ENCODE data around the gene PSMC4. TPM values are rescaled to one million over a fixed set of nuclear protein-coding genes. Genes with fewer than 3 reads are reported as not detected.
A peak's percentile ranks its signal among the peaks of the same experiment; 100 is the strongest.
"Not testable (repeated sequence)": the region's sequence is repeated elsewhere in the genome, so short reads cannot be mapped to it uniquely, and the experiment has no call there.

The PSMC4 gene
- total RNA-seq, 1 donor from 2014 or later = 49.3 TPM

- intact Hi-C loops (cut with DNase I) = no loop called here
- ATAC-seq (peak; percentile 73), DNase-seq (ENCODE audit: low spot score) (no peak)
Measured at GRCh38 chr19:39941615-39942365, 29.2 kb upstream of the PSMC4 start.

DNA sequence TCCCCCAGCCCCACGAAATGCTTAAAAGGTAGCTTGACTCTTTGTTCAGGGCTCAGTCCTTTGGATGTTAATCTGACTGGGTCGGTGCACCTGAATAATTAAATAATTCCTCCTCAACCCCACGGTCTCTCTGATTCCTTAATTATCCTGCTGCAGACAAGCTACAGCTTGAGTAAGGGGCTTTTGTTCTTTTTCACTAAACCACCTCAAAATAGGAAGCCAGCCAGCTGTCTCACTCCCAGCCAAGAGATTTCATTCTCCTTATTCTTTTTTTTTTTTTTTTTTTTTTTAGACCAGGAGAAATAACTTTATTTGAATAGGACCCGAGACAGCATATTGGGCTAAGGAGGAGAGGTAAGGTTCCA, 28.6 kb upstream of the PSMC4 start:
- ATAC-seq (no peak), DNase-seq (ENCODE audit: low spot score) (no peak)

GRCh38 chr19:39943586-39943985, 27.4 kb upstream of the PSMC4 start:
- intact Hi-C loops (cut with DNase I) = no loop called here
- ATAC-seq = no peak
- no peak for DNase-seq (ENCODE audit: low spot score)

More for the DNA sequence above, 28.6 kb upstream of the PSMC4 start:
- intact Hi-C loops (cut with DNase I) = no loop called here

- no peak for ATAC-seq
- intact Hi-C loops (cut with DNase I) = no loop called here
- no peak for DNase-seq (ENCODE audit: low spot score)
Measured at GRCh38 chr19:39946532-39946931, 24.4 kb upstream of the PSMC4 start.

GRCh38 chr19:39949026-39949747, 21.8 kb upstream of the PSMC4 start:
- intact Hi-C loops (cut with DNase I) = no loop called here
- no peak for DNase-seq (ENCODE audit: low spot score)
- ATAC-seq = no peak

GRCh38 chr19:39951065-39951650, 19.8 kb upstream of the PSMC4 start:
- DNase-seq (ENCODE audit: low spot score) (no peak), ATAC-seq (no peak)
- intact Hi-C loops (cut with DNase I) = no loop called here

GRCh38 chr19:39951686-39952085, 19.3 kb upstream of the PSMC4 start:
- intact Hi-C loops (cut with DNase I) = no loop called here
- DNase-seq (ENCODE audit: low spot score) (no peak), ATAC-seq (no peak)

DNA sequence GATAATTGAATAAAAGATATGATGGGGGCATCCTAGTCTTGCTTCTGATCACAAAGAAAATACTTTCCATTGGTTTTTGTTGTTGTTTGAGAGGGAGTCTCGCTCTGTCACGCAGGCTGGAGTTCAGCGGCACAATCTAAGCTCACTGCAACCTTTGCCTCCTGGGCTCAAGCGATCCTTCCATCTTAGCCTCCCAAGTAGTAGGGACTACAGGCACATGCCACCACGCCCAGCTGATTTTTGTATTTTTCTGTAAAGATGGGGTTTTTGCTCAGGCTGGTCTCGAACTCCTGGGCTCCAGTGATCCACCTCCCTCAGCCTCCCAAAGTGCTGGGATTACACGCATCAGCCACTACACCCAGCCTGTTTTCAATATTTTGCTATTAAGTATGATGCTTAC, 17.1 kb upstream of the PSMC4 start:
- ATAC-seq (no peak), DNase-seq (ENCODE audit: low spot score) (no peak)
- intact Hi-C loops (cut with DNase I) = no loop called here

GRCh38 chr19:39957886-39958285, 13.1 kb upstream of the PSMC4 start:
- ATAC-seq; intact Hi-C loops (cut with DNase I); DNase-seq (ENCODE audit: low spot score): not testable (repeated sequence)

DNA sequence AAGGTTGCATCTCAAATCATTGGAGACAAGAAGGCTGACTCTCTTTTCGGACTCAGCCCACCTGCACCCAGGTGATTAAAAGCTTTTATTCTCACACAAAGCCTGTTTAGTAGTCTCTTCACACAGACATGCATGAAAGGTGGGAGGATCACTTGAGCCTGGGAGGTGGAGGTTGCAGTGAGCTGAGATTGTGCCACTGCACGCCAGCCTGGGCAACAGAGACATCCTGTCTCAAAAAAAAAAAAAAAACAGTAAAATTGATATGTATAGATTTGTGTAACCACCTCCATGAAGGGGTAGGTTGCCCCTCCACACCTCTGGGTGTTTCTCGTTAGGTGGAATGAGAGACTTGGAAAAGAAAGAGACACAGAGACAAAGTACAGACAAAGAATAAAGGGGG, 12.0 kb upstream of the PSMC4 start:
- DNase-seq (ENCODE audit: low spot score); intact Hi-C loops (cut with DNase I); ATAC-seq: not testable (repeated sequence)

DNA sequence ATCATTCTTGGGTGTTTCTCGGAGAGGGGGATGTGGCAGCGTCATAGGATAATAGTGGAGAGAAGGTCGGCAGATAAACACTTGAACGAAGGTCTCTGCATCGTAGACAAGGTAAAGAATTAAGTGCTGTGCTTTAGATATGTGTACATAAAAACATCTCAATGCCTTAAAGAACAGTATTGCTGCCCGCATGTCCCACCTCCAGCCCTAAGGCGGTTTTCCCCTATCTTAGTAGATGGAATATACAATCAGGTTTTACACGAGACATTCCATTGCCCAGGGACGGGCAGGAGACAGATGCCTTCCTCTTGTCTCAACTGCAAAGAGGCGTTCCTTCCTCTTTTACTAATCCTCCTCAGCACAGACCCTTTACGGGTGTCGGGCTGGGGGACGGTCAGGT, 11.6 kb upstream of the PSMC4 start:
- ATAC-seq; DNase-seq (ENCODE audit: low spot score); intact Hi-C loops (cut with DNase I): not testable (repeated sequence)

DNA sequence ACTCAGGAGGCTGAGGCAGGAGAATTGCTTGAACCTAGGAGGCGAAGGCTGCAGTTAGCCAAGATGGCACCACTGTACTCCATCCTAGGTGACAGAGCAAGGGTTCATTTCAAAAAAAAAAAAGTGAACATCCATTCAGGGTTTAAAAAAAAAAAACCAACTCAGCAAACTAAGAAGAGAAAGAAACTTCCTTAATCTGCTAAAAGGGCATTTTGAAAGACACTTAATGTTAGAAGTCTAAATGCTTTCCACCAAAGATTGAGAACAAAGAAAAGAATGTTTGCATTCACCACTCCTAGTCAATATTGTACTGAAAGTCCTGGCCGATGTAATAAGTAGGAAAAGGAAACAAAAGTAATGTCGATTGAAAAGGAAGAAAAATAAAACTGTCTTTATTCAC, 7.1 kb upstream of the PSMC4 start:
- intact Hi-C loops (cut with DNase I) = no loop called here
- no peak for DNase-seq (ENCODE audit: low spot score)
- no peak for ATAC-seq

DNA sequence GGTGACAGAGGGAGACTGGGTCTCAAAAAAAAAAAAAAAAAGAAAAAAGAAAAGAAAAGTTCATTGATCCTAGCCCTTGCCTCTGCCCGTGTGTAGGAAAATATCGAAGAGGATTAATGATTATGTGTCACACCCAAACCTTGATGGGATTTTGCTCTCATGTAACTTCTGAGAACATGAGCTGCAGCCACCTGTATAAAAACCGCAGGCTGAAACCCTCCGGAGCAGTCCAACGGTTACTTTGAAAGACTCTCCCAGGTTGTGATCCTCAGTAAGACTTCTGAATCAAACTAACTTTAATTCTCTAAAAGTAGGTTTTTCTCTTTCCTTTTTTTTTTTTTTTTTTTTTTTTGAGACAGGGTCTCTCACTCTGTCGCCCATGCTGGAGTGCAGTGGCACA, 4.3 kb upstream of the PSMC4 start:
- intact Hi-C loops (cut with DNase I) = no loop called here
- no peak for DNase-seq (ENCODE audit: low spot score)
- no peak for ATAC-seq

GRCh38 chr19:39967561-39967960, 3.4 kb upstream of the PSMC4 start:
- intact Hi-C loops (cut with DNase I) = no loop called here
- DNase-seq (ENCODE audit: low spot score) (no peak), ATAC-seq (no peak)

GRCh38 chr19:39968789-39969188, 2.2 kb upstream of the PSMC4 start:
- no peak for ATAC-seq
- no peak for DNase-seq (ENCODE audit: low spot score)
- intact Hi-C loops (cut with DNase I) = no loop called here

DNA sequence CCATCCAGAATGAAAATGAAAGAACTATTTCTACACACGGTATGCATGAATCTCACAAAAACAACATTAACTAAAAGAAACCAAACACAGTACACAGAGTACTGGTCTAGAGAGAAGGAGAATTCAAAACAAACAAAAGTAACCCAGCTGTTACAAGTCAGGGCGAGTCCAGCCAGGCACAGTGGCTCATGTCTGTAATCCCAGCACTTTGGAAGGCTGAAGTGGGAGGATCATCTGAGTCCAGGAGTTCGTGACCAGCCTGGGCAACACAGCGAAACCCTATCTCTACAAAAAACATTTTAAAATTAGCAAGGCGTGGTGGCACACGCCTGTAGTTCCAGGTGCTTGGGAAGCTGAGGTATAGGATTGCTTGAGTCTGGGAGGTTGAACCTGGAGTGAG, 1.7 kb upstream of the PSMC4 start:
- DNase-seq (ENCODE audit: low spot score) (no peak), ATAC-seq (no peak)
- intact Hi-C loops (cut with DNase I) = no loop called here

DNA sequence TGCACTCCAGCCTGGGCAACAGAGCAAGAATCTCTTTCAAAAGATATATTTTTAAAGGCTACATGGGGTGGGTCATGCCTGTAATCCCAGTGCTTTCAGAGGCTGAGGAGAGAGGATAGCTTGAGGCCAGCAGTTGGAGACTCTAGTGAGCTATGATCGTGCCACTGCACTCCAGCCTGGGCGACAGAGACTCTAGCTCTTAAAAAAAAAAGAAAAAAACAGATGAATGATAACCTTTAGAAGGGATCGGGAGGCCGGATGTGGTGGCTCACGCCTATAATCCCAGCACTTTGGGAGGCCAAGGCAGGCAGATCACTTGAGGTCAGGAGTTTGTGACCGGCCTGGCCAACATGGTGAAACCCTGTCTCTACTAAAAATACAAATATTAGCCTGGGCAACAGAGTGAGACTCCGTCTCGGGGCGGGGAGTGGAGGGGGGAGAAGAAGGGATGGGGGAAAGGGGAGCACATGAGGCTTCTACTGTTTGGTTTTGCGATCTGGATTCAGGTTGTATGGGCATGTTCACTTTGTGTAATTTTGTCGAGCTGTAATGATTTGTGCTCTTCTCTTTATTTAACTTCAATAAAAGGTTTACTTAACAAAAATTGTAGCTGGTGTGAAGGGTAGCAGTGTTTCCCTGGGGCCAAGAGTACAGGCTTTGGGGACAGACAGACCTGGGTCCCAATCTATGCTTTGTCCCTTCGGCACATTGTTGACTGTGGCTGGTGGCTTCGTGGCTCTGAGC, 1.1 kb upstream of the PSMC4 start:
- no peak for DNase-seq (ENCODE audit: low spot score)
- ATAC-seq = no peak
- intact Hi-C loops (cut with DNase I) = no loop called here

DNA sequence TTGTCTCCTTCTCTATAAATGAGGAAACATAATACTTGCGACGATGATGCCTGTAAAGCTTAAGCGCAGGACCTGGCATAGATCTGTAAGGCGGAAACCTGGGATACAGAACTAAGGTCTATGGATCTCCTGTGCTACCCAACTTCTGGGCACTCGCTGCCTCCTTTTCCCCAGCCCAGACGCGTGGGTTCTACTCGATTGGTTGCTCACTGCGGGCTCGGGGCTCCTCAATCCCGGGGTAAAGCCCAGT, 615 bp upstream of the PSMC4 start:
- DNase-seq (ENCODE audit: low spot score) = no peak
- ATAC-seq = peak; percentile 36
- intact Hi-C loops (cut with DNase I) = no loop called here

DNA sequence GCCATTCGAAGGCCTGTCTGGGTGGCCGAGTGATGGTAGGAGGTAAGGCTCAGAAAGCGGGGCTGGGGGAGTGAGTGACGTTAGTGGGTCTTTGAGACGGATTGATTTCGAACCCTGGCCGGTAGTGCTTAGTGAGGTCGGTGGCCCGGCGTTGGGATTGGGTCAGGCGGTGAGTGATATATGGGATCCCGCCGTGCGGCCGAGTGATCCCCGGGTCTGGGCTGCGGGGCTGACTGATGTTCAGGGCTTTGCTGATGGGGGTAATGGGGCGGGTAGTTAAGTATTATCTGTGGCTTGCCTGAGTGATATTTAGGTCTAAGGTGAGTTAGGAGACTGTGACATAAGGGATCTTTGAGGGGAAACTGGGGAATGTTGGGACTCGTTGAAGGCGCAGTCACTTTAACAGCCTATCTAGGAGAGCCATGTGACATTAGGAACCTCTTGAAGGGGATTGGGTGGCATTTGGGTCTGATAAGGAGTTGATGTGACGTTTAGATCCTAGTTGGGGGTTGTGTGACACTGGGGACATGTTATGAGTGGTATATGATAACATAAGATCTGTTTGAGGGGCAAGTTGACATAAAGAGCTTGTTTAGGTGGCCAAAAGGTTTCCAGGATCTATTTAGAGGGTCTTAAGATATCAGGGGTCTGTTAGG, 543 bp downstream of the PSMC4 start:
- intact Hi-C loops (cut with DNase I) = no loop called here
- ATAC-seq (no peak), DNase-seq (ENCODE audit: low spot score) (no peak)

All from sciatic nerve (tissue), 2 donors.